NB4 (cell line): ENCODE data around the gene INPP5B.

ENCODE experiments used
- CTCF ChIP-seq: IDR thresholded peaks from one replicate; pipeline ENCODE4 v1.5.1; 2012; ENCODE audit warnings: low read depth, low read length
- MAX ChIP-seq: IDR thresholded peaks from 2 replicates; pipeline ENCODE4 v1.6.1; 2011; ENCODE audit warnings: low read depth, low read length
- MYC ChIP-seq: IDR thresholded peaks from 2 replicates; pipeline ENCODE4 v1.6.1; 2011; ENCODE audit warnings: low read depth, low read length
- POLR2A ChIP-seq: IDR thresholded peaks from 2 replicates; pipeline ENCODE4 v1.6.1; 2011; ENCODE audit warnings: mild to moderate bottlenecking; ENCODE audit not compliant: insufficient read length; ENCODE audit errors: extremely low read depth

- no peak for TF ChIP-seq CTCF
- no peak for TF ChIP-seq POLR2A
- TF ChIP-seq MYC, result no peak
- no peak for TF ChIP-seq MAX
Measured at GRCh38 chr1:37948841-37949240, 2.0 kb upstream of the INPP5B start.
